ENCODE results near the gene GFAP.

Gene GFAP

GRCh38 chr17:44942456-44942855 is 27.2 kb upstream of the GFAP start:
- no peaks in the 10 kb centered on the region for H3K9me3 ChIP-seq
- no peak for TF ChIP-seq CTCF (IDR thresholded peaks at IDR 0.05)
- H3K4me1 ChIP-seq (ENCODE audit: control insufficient read depth in 1 of 2, insufficient read depth in 1 of 2, low read depth in 1 of 2, low read length in 1 of 2): peaks cover 11 to 14% of the 10 kb centered on the region in 2 experiments
- H3K27ac ChIP-seq: no peak overlapping the region
- H3K27me3 ChIP-seq: no peaks in the 10 kb centered on the region
- no peak overlapping the region for H3K4me3 ChIP-seq (ENCODE audit: low read depth in 1 of 2, low read length in 1 of 2)
- peaks cover 11% of the 10 kb centered on the region for H3K36me3 ChIP-seq

- no peak overlapping the region for H3K27ac ChIP-seq
- peaks cover 4 to 8% of the 10 kb centered on the region in 2 experiments for H3K4me1 ChIP-seq (ENCODE audit: control insufficient read depth in 1 of 2, insufficient read depth in 1 of 2, low read depth in 1 of 2, low read length in 1 of 2)
- no peak for TF ChIP-seq CTCF (IDR thresholded peaks at IDR 0.05)
- no peaks in the 10 kb centered on the region for H3K9me3 ChIP-seq
- no peak overlapping the region for H3K4me3 ChIP-seq (ENCODE audit: low read depth in 1 of 2, low read length in 1 of 2)
- peaks cover 11% of the 10 kb centered on the region for H3K36me3 ChIP-seq
- no peaks in the 10 kb centered on the region for H3K27me3 ChIP-seq
Observed at GRCh38 chr17:44941712-44942331, 26.5 kb upstream of the GFAP start.

DNA sequence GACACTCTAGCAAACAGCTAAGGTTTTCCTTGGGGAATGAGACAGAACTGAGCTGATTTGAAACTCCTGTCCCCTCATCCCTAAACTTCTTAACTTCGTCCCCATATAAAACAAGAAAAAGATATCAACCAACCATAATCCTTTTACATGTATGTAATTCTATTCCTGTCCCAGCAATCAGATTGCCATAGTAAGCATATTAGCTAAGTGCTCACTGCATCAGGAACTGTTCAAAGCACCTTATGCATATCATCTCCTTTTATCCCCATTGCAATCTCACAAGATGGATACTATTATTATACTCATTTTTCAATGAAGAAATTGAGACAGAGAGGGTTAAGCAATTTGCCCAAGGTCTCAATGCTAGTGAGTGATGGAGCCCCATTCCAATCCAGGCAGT is 25.5 kb upstream of the GFAP start:
- TF ChIP-seq CTCF (IDR thresholded peaks at IDR 0.05): no peak
- Histone ChIP-seq H3K9me3 (no peaks in the 10 kb centered on the region), H3K36me3 (peaks cover 16% of the 10 kb centered on the region), H3K27ac (no peak overlapping the region), H3K27me3 (no peaks in the 10 kb centered on the region), H3K4me3 (ENCODE audit: low read depth in 1 of 2, low read length in 1 of 2) (no peak overlapping the region), H3K4me1 (ENCODE audit: control insufficient read depth in 1 of 2, insufficient read depth in 1 of 2, low read depth in 1 of 2, low read length in 1 of 2) (no peaks in the 10 kb centered on the region)

- Histone ChIP-seq H3K27me3 (no peaks in the 10 kb centered on the region), H3K9me3 (no peaks in the 10 kb centered on the region), H3K4me1 (ENCODE audit: control insufficient read depth in 1 of 2, insufficient read depth in 1 of 2, low read depth in 1 of 2, low read length in 1 of 2) (no peaks in the 10 kb centered on the region), H3K27ac (no peak overlapping the region), H3K36me3 (peaks cover 21% of the 10 kb centered on the region), H3K4me3 (ENCODE audit: low read depth in 1 of 2, low read length in 1 of 2) (no peak overlapping the region)
- TF ChIP-seq CTCF (IDR thresholded peaks at IDR 0.05): no peak
Observed at GRCh38 chr17:44940317-44940716, 25.0 kb upstream of the GFAP start.

DNA sequence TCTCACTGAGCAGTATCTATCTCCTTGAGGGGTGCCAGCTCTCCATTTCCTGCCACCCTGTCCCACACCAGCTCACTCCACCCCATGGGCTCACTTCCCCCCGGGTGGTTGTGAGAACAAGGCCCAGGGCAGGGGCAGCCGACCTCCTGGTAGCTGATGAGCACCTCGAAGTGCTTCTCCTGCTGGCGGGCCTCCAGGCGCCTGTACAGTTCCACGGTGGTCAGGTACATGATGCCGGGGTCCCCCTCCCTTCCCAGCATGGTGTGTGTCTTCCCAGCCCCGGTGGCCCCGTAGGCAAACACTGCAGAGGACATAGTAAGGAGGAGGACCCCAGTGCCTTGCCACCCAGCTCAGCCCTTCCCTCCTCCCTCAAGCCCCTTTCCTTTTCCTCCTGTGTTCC is 19.8 kb upstream of the GFAP start:
- Histone ChIP-seq H3K27ac (no peak overlapping the region), H3K27me3 (no peaks in the 10 kb centered on the region), H3K4me3 (ENCODE audit: low read depth in 1 of 2, low read length in 1 of 2) (no peak overlapping the region), H3K4me1 (ENCODE audit: control insufficient read depth in 1 of 2, insufficient read depth in 1 of 2, low read depth in 1 of 2, low read length in 1 of 2) (no peaks in the 10 kb centered on the region), H3K36me3 (peaks cover 60% of the 10 kb centered on the region), H3K9me3 (no peaks in the 10 kb centered on the region)
- TF ChIP-seq CTCF (IDR thresholded peaks at IDR 0.05): no peak

DNA sequence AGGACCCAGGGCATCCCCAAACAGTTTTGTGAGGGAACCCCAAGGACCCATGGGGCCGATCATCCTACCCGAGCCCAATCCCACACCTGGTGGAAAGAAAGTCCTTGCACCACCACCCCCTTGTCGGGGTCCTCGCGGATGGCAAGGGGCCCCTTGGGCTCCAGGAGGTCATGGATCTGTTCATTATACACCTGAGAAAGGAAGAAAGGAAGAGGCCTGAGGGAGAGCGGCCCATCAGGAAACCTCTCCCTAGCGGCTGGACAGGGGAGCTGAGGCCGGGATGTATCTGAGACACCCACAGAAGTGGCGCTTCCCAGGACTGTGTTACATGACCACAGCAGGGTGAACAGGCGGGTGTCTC is 19.4 kb upstream of the GFAP start:
- no peak overlapping the region for H3K27ac ChIP-seq
- TF ChIP-seq CTCF (IDR thresholded peaks at IDR 0.05): no peak

More for the DNA sequence above, 19.4 kb upstream of the GFAP start:
- Histone ChIP-seq H3K9me3 (no peaks in the 10 kb centered on the region), H3K4me3 (ENCODE audit: low read depth in 1 of 2, low read length in 1 of 2) (no peak overlapping the region), H3K36me3 (peaks cover 64% of the 10 kb centered on the region), H3K27me3 (no peaks in the 10 kb centered on the region), H3K4me1 (ENCODE audit: control insufficient read depth in 1 of 2, insufficient read depth in 1 of 2, low read depth in 1 of 2, low read length in 1 of 2) (no peaks in the 10 kb centered on the region)
